GM12878 (cell line): ENCODE data around the gene NTRK3. TPM values are rescaled to one million over a fixed set of nuclear protein-coding genes. Genes with fewer than 3 reads are reported as not detected.

Source experiments
- ATAC-seq: fragments of 200-7000 bp; cut with Tn5 transposase; 3 replicates; pipeline ENCODE4 v1.9.1; 2020; ENCODE audit warnings: mild to moderate bottlenecking, moderate library complexity
- BruUV-seq: library from RNA; stranded (reverse); fragments of 400-500 nt; replicated peaks from 2 replicates; lab custom pipeline; 2021; lab: Mats Ljungman, UMichigan
- CTCF ChIA-PET: fragments of 300-600 bp; sonication (Branson Sonifier 250); formaldehyde crosslinking; extraction: SDS; loops from one replicate; lab custom pipeline; 2021; ENCODE audit warnings: inconsistent platforms; lab: Yijun Ruan, JAX
- POLR2A ChIA-PET: fragments of 350-600 bp; formaldehyde crosslinking; extraction: SDS; loops from one replicate; lab custom pipeline; 2021; ENCODE audit warnings: inconsistent platforms; lab: Charles Lee
- RAD21 ChIA-PET: fragments of 300-600 bp; sonication (Branson Sonifier 250); formaldehyde crosslinking; loops from one replicate; lab custom pipeline; 2023; ENCODE audit warnings: antibody characterized with exemption; ENCODE audit not compliant: unreplicated experiment; lab: Charles Lee
- SMC1A ChIA-PET: fragments of 300-600 bp; sonication (Branson Sonifier 250); formaldehyde crosslinking; loops from one replicate; lab custom pipeline; 2023; ENCODE audit not compliant: unreplicated experiment, uncharacterized antibody; lab: Charles Lee
- DNase-seq: peaks from one replicate; pipeline ENCODE4 v3.0.0-alpha.2; 2011; ENCODE audit warnings: low read depth, low spot score
- FAIRE-seq: peaks from 3 replicates; lab custom pipeline; 2011; peaks lifted over from hg19 to GRCh38; lab: Jason Lieb, UNC
- H2AFZ ChIP-seq: 2 replicates; pipeline ENCODE4 v1.6.0; 2011; ENCODE audit warnings: low read depth, low read length, control low read depth; ENCODE audit not compliant: control insufficient read depth
- H3K27ac ChIP-seq: 2 replicates; pipeline ENCODE4 v1.5.1; 2011; ENCODE audit warnings: control low read depth; ENCODE audit not compliant: control insufficient read depth, insufficient read depth
- H3K27me3 ChIP-seq, 2 experiments: replicated peaks in 1 of 2; 2 replicates each; pipeline versions ENCODE4 v1.6.0 to v1.6.1; 2011; ENCODE audit warnings: low read length in 1 of 2; ENCODE audit not compliant: control insufficient read depth in 2 of 2, insufficient read depth in 2 of 2
- H3K36me3 ChIP-seq, 2 experiments: 2 replicates each; pipeline ENCODE4 v1.5.1; 2011; ENCODE audit warnings: low read length in 1 of 2; ENCODE audit not compliant: control insufficient read depth in 2 of 2, insufficient read depth in 2 of 2
- H3K4me1 ChIP-seq: 2 replicates; pipeline ENCODE4 v1.6.1; 2011; ENCODE audit warnings: mild to moderate bottlenecking, low read length, moderate library complexity, mixed read lengths; ENCODE audit not compliant: control insufficient read depth, insufficient read depth
- H3K4me2 ChIP-seq: 2 replicates; pipeline ENCODE4 v1.6.0; 2011; ENCODE audit warnings: control low read depth; ENCODE audit not compliant: control insufficient read depth, insufficient read depth
- H3K4me3 ChIP-seq: fragments of 200-600 bp; sonication (generic); 2 replicates; pipeline ENCODE4 v1.5.1; 2016
- H3K79me2 ChIP-seq: 2 replicates; pipeline ENCODE4 v1.6.0; 2011; ENCODE audit warnings: low read length; ENCODE audit not compliant: control insufficient read depth, insufficient read depth
- H3K9ac ChIP-seq: 2 replicates; pipeline ENCODE4 v1.8.0; 2011; ENCODE audit warnings: low read length, control low read depth, mixed read lengths; ENCODE audit not compliant: control insufficient read depth, insufficient read depth
- H3K9me3 ChIP-seq: replicated peaks from 3 replicates; pipeline ENCODE4 v1.5.1; 2011; ENCODE audit warnings: mild to moderate bottlenecking, low read length; ENCODE audit not compliant: control insufficient read depth, insufficient read depth
- H4K20me1 ChIP-seq: 2 replicates; pipeline ENCODE4 v1.6.0; 2011; ENCODE audit not compliant: control insufficient read depth, insufficient read depth
- BACH1 ChIP-seq: fragments of 450-650 bp; IDR thresholded peaks from 2 replicates; pipeline ENCODE4 v1.6.1; 2017; ENCODE audit warnings: mild to moderate bottlenecking, borderline replicate concordance
- CBX5 ChIP-seq: sonication (generic); IDR thresholded peaks from 2 replicates; pipeline ENCODE4 v1.6.1; 2016; ENCODE audit warnings: low read depth, moderate library complexity, mild to moderate bottlenecking, inconsistent platforms
- CHD1 ChIP-seq: IDR thresholded peaks from 2 replicates; pipeline ENCODE4 v1.6.1; 2012; ENCODE audit warnings: low read depth, low read length, improper control_type of control experiment
- FOS ChIP-seq: IDR thresholded peaks from 3 replicates; pipeline ENCODE4 v1.6.1; 2011; ENCODE audit warnings: borderline replicate concordance; ENCODE audit not compliant: insufficient read length; ENCODE audit errors: extremely low read depth
- HDAC2 ChIP-seq: fragments of 200-600 bp; sonication (generic); IDR thresholded peaks from 2 replicates; pipeline ENCODE4 v1.6.1; 2017
- POU2F2 ChIP-seq: IDR thresholded peaks from 3 replicates; pipeline ENCODE4 v1.6.1; 2011; ENCODE audit warnings: low read depth, mild to moderate bottlenecking, low read length, borderline replicate concordance
- RUNX3 ChIP-seq: IDR thresholded peaks from 2 replicates; pipeline ENCODE4 v1.6.1; 2012; ENCODE audit warnings: low read length, inconsistent platforms
- SMAD5 ChIP-seq: IDR thresholded peaks from 2 replicates; pipeline ENCODE4 v1.6.1; 2016; ENCODE audit warnings: antibody characterized with exemption, low read depth
- SUPT20H ChIP-seq: IDR thresholded peaks from 2 replicates; pipeline ENCODE4 v1.6.1; 2011; ENCODE audit warnings: low read depth, mild to moderate bottlenecking, low read length, moderate library complexity, borderline replicate concordance; ENCODE audit not compliant: control insufficient read depth
- WGBS: methylation state at CpG from one replicate; pipeline ENCODE4 v1.1.6; 2016; ENCODE audit warnings: low lambda C conversion rate; ENCODE audit not compliant: insufficient replicate concordance, insufficient coverage; ENCODE audit errors: missing lambda C conversion rate; 5-methylcytosine and 5-hydroxymethylcytosine counted together
- in situ Hi-C: fragments of 300-500 bp; cut with MboI; formaldehyde crosslinking; loops from 9 replicates; pipeline ENCODE4 v1.14.3; 2018; ENCODE audit warnings: mixed read lengths
- intact Hi-C: fragments of 100-400 bp; cut with micrococcal nuclease; formaldehyde crosslinking; loops from one replicate; pipeline ENCODE4 v1.14.2; 2022; ENCODE audit not compliant: unreplicated experiment
- polyA plus RNA-seq, 11 experiments: library from polyadenylated mRNA; depleted of rRNA in 4 of 11; unstranded in 6 of 11; stranded (reverse) in 5 of 11; fragments of >200 nt; fragmentation: Nextera tagmentation in 4 of 11; fragmentation: Illumina TruSeq in 1 of 11; extraction: Ambion mirVana in 4 of 11; extraction: Trizol in 1 of 11; gene quantifications; 1 replicate in 1 of 11; 2 replicates in 10 of 11; pipeline versions ENCODE4 v1.2.1 to v1.2.3, GENCODE V29; 2011 to 2016; ENCODE audit warnings: inconsistent platforms in 2 of 11, missing spikeins in 2 of 11, low read depth in 1 of 11
- total RNA-seq, 4 experiments: library from RNA; depleted of rRNA in 3 of 4; stranded (reverse); fragments of >200 nt in 3 of 4; fragmentation: Illumina TruSeq in 1 of 4; extraction: Trizol in 1 of 4; gene quantifications; 2 replicates each; pipeline versions ENCODE4 v1.2.1 to v1.2.3, GENCODE V29; 2013 to 2021
- TF ChIP-seq, protein P1 (sequence below): fragments of 450-650 bp; IDR thresholded peaks from 2 replicates; pipeline ENCODE4 v1.6.1; 2016; ENCODE audit warnings: mild to moderate bottlenecking
- TF ChIP-seq, protein P2 (sequence below): fragments of 450-650 bp; IDR thresholded peaks from 2 replicates; pipeline ENCODE4 v1.6.1; 2017; ENCODE audit warnings: antibody characterized with exemption, mild to moderate bottlenecking, moderate library complexity
- TF ChIP-seq, protein P3 (sequence below): IDR thresholded peaks from 2 replicates; pipeline ENCODE4 v1.6.1; 2011; ENCODE audit warnings: borderline replicate concordance, low read depth, mild to moderate bottlenecking, moderate library complexity, low read length; ENCODE audit not compliant: insufficient read depth, poor library complexity, severe bottlenecking

NTRK3 gene
- total and polyA plus RNA-seq, 10 of the 15 experiments (the other 5 are each of a cell fraction or from before 2014, with no cell fraction given) = not detected

DNA sequence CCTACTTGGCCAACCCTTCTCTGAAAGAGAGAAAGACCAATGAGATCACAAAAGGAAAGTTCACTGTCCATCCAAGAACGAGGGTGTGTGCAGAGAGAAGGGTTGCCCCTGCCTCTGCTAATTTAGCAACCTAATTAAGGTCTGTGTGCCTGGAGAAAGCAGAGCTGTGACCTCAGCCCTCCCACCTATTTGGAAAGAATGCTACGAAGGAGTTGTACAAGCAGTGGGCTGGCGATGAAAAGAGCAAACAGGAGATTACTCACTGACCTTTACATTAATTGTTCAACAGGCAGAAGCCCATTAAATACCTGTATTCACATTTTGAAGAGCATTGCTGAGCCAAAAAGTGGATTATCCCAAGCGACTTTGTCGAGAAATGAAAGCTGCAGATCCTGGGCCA lies 314.9 kb downstream of the NTRK3 start:
- BruUV-seq = no TSS peak

DNA sequence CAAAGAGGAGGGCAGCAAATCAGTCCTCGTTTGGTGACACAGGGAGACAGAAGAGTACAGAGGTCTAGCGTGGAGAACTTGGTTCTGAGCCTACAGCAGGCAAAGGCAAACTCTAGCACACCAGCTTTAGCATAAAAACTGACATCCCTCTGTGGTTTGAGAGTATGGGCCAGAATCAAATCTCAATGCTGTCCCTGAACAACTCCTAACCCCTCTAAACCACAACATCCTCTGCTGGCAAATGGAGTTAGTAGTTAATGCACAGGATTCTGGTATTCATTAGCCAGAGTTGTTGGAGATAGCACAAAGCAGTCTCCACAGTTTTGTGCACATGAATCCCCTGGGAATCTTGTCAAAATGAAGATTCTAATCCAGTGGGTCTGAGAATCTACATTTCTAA lies 315.8 kb downstream of the NTRK3 start:
- DNase-seq (no peak), ATAC-seq (no peak), FAIRE-seq (no peak)
- CTCF ChIA-PET = no interaction called here
- Histone ChIP-seq H3K4me3 (no peak overlapping the region), H3K27ac (no peak overlapping the region), H3K79me2 (no peaks in the 10 kb centered on the region), H3K9me3 (no peaks in the 10 kb centered on the region), H3K36me3 (no peaks in the 10 kb centered on the region), H3K9ac (no peak overlapping the region), H2AFZ (no peak overlapping the region), H4K20me1 (no peaks in the 10 kb centered on the region), H3K27me3 (no peaks in the 10 kb centered on the region; a peak in 1 of 4 replicates), H3K4me2 (no peak overlapping the region), H3K4me1 (no peaks in the 10 kb centered on the region)
- RAD21 ChIA-PET = no interaction called here
- POLR2A ChIA-PET = no interaction called here
- no TSS peak for BruUV-seq
- in situ Hi-C loops (no loop called here), intact Hi-C loops (no loop called here)
- SMC1A ChIA-PET = no interaction called here
- WGBS = 0% methylated on average over 2 of the region's 2 CpGs
- no peak for TF ChIP-seq BACH1
- TF ChIP-seq FOS = no peak
- no peak for TF ChIP-seq POU2F2
- TF ChIP-seq, protein P1, sequence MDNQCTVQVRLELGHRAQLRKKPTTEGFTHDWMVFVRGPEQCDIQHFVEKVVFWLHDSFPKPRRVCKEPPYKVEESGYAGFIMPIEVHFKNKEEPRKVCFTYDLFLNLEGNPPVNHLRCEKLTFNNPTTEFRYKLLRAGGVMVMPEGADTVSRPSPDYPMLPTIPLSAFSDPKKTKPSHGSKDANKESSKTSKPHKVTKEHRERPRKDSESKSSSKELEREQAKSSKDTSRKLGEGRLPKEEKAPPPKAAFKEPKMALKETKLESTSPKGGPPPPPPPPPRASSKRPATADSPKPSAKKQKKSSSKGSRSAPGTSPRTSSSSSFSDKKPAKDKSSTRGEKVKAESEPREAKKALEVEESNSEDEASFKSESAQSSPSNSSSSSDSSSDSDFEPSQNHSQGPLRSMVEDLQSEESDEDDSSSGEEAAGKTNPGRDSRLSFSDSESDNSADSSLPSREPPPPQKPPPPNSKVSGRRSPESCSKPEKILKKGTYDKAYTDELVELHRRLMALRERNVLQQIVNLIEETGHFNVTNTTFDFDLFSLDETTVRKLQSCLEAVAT = no peak
- TF ChIP-seq, protein P2, sequence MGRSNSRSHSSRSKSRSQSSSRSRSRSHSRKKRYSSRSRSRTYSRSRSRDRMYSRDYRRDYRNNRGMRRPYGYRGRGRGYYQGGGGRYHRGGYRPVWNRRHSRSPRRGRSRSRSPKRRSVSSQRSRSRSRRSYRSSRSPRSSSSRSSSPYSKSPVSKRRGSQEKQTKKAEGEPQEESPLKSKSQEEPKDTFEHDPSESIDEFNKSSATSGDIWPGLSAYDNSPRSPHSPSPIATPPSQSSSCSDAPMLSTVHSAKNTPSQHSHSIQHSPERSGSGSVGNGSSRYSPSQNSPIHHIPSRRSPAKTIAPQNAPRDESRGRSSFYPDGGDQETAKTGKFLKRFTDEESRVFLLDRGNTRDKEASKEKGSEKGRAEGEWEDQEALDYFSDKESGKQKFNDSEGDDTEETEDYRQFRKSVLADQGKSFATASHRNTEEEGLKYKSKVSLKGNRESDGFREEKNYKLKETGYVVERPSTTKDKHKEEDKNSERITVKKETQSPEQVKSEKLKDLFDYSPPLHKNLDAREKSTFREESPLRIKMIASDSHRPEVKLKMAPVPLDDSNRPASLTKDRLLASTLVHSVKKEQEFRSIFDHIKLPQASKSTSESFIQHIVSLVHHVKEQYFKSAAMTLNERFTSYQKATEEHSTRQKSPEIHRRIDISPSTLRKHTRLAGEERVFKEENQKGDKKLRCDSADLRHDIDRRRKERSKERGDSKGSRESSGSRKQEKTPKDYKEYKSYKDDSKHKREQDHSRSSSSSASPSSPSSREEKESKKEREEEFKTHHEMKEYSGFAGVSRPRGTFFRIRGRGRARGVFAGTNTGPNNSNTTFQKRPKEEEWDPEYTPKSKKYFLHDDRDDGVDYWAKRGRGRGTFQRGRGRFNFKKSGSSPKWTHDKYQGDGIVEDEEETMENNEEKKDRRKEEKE = no peak
- no peak for TF ChIP-seq CBX5

More for the DNA sequence above, 314.9 kb downstream of the NTRK3 start:
- SMC1A ChIA-PET = no interaction called here
- Histone ChIP-seq H3K79me2 (no peaks in the 10 kb centered on the region), H2AFZ (no peak overlapping the region), H3K4me3 (no peak overlapping the region), H3K9ac (no peak overlapping the region), H4K20me1 (no peaks in the 10 kb centered on the region), H3K4me1 (no peaks in the 10 kb centered on the region), H3K4me2 (no peak overlapping the region), H3K27me3 (no peaks in the 10 kb centered on the region; a peak in 1 of 4 replicates), H3K9me3 (no peaks in the 10 kb centered on the region), H3K27ac (no peak overlapping the region), H3K36me3 (no peaks in the 10 kb centered on the region)
- FAIRE-seq (no peak), DNase-seq (no peak), ATAC-seq (no peak)
- WGBS = 18% methylated on average over 5 of the region's 5 CpGs
- in situ Hi-C loops (no loop called here), intact Hi-C loops (no loop called here)
- POLR2A ChIA-PET = no interaction called here
- TF ChIP-seq CHD1 (no peak), SMAD5 (no peak), HDAC2 (no peak), RUNX3 (no peak), SUPT20H (no peak)
- TF ChIP-seq, protein P3, sequence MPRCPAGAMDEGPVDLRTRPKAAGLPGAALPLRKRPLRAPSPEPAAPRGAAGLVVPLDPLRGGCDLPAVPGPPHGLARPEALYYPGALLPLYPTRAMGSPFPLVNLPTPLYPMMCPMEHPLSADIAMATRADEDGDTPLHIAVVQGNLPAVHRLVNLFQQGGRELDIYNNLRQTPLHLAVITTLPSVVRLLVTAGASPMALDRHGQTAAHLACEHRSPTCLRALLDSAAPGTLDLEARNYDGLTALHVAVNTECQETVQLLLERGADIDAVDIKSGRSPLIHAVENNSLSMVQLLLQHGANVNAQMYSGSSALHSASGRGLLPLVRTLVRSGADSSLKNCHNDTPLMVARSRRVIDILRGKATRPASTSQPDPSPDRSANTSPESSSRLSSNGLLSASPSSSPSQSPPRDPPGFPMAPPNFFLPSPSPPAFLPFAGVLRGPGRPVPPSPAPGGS = no peak
- RAD21 ChIA-PET = no interaction called here
- CTCF ChIA-PET = no interaction called here
